ENCODE data around the gene GLOD4.
A peak's percentile ranks its signal among the peaks of the same experiment; 100 is the strongest.
"Not testable (repeated sequence)": the region's sequence is repeated elsewhere in the genome, so short reads cannot be mapped to it uniquely, and the experiment has no call there.

Gene GLOD4, protein sequence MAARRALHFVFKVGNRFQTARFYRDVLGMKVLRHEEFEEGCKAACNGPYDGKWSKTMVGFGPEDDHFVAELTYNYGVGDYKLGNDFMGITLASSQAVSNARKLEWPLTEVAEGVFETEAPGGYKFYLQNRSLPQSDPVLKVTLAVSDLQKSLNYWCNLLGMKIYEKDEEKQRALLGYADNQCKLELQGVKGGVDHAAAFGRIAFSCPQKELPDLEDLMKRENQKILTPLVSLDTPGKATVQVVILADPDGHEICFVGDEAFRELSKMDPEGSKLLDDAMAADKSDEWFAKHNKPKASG

DNA sequence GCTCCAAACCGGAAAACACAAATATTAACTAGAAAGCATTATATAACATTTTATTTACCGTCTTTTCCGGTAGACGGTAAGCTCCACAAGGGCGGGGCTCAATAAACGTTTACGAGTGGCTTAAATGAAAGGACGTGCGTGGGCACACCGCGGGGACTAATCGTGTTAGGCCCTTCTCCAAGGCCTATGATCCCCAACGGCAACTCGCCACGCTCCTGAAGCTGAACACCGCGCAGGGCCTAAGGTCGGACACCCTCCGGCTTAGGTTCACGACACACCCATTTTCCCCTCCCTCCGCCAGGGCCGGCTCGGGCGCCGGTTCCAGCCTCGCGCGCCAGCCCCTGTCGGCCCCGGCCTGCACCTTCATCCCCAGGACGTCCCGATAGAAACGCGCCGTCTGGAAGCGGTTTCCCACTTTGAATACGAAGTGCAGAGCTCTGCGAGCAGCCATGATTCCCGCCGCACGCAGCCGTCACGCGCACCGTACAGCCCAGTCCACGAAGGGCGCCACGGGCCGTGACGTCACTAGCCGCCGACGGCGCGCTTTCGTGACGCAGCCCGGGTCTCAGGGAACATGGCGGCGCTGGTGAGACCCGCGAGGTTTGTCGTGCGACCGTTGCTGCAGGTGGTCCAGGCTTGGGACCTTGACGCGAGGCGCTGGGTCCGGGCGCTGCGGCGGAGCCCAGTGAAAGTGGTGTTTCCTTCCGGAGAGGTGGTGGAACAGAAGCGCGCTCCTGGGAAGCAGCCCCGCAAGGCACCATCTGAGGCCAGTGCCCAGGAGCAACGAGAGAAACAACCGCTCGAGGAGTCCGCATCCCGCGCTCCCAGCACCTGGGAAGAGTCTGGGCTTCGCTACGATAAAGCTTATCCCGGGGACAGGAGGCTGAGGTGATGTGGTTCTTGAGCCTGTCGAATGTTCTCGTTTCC is at the start of gene GLOD4, which contains the start of gene MRM3:
TSS of gene GLOD4 (minus strand) at position 476 of the 927 bp plus-strand sequence. CDS start at position 451, 25 bp downstream.
TSS of gene MRM3 (plus strand) at position 549 of the 927 bp plus-strand sequence. CDS start at position 575, 26 bp downstream.
- peak; percentile 79 for DNase-seq (ENCODE audit: low read depth)

DNA sequence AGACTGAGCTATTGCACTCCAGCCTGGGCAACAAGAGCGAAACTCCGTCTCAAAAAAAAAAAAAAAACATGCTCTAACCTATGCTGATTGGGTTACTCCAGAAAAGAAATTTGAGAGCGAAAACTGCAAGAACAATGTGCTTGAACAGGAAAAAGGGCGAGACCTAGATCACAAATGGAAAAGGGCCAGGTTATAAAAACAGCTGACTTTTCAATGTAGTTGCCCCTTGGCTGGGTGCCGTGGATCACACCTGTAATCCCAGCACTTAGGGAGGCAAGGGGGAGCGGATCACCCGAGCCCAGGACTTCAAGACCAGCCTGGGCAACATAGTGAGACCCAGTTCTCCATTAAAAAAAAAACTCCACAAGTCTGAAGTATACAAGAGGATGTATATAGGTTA is 48.9 kb upstream of the GLOD4 start:
- DNase-seq (ENCODE audit: low read depth), result no peak

GRCh38 chr17:830381-830780 is 48.3 kb upstream of the GLOD4 start:
- DNase-seq (ENCODE audit: low read depth), result no peak

DNA sequence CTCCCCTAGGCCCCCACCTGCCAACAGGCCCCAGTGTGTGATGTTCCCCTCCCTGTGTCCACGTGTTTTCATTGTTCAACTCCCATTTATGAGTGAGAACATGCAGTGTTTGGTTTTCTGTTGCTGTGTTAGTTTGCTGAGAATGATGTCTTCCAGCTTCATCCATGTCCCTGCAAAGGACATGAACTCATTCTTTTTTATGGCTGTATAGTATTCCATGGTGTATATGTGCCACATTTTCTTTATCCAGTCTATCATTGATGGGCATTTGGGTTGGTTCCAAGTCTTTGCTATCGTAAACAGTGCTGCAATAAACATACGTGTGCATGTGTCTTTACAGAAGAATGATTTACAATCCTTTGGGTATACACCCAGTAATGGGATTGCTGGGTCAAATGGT is 47.5 kb upstream of the GLOD4 start:
- not testable (repeated sequence) for DNase-seq (ENCODE audit: low read depth)

DNA sequence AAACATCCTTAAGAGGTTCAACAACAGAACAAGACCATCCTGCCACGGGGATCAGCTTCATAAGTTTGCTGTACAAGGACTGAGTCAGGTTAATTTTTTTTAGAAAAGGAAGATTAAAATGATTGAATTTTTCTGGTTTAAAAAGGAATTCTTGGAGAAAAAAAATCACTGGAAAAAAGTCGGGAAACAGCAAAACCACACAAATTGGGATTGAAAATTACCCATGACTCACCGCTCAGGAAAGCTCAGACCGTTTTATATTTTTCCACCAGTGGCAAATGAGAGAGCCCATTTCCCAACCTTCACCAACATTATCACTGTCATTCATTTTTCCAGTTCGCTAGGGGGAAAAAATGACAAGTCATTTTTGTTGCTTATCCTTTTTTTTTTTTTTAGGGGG is 46.7 kb upstream of the GLOD4 start:
- DNase-seq (ENCODE audit: low read depth), result peak; percentile 67

DNA sequence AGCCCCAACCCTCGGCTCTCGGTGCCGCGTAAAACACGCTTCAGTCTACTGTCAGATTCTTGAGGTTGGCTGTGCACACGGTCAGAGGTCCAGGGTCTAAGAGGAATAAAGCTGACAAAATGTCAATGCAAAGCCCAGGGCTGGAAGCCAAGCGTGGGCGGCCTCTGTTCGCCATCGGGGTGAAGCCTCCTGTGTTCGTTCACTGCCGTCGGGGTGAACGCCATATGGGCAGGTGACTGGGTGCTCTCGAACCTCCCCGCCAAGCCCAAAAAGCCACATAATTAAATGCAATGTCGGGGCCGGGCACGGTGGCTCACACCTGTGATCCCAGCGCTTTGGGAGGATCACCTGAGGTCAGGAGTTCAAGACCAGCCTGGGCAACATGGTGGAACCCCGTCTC is 44.7 kb upstream of the GLOD4 start:
- no peak for DNase-seq (ENCODE audit: low read depth)

DNA sequence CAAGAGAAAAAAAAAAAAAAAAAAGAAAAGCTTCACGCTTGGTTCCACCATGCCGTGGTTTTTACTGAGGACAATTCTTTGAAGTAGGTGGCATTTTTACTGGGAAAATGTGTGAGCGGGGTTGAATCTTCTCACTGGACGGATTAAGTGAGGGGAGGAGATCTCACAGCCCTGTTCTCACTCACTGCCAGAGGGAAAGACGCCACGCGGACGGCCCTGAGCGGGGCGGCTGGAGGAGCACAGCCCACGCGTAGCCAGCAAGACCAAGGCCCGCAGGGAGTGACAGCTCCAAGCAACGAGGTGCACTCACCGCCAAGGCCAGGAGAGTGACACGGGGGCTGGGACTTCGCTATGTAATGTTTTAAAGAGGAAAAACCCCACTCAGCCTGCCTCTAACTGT is 43.1 kb upstream of the GLOD4 start:
- DNase-seq (ENCODE audit: low read depth), result no peak

- no peak for DNase-seq (ENCODE audit: low read depth)
Observed at GRCh38 chr17:824378-824777, 42.3 kb upstream of the GLOD4 start.

- DNase-seq (ENCODE audit: low read depth), result no peak
Observed at GRCh38 chr17:823501-823902, 41.4 kb upstream of the GLOD4 start.

DNA sequence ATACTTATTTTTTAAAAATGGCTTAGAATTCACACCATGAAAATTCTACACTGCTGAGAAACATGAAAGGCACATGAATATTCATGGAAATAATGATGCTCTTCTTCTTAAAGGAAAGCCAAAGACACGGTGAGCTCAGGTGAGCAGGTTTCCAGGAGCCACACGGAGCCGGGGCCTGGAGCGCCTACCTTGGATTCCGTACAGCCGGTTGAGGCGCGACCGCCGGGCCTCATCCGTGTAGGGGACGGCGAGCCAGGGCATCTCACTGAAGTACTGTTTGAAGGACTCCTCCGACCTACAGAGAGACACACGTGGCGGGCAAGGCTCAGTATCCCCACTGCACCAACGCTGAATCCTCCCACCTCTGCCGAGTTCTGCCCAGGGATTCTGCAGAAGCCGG is 37.2 kb upstream of the GLOD4 start:
- no peak for DNase-seq (ENCODE audit: low read depth)

DNA sequence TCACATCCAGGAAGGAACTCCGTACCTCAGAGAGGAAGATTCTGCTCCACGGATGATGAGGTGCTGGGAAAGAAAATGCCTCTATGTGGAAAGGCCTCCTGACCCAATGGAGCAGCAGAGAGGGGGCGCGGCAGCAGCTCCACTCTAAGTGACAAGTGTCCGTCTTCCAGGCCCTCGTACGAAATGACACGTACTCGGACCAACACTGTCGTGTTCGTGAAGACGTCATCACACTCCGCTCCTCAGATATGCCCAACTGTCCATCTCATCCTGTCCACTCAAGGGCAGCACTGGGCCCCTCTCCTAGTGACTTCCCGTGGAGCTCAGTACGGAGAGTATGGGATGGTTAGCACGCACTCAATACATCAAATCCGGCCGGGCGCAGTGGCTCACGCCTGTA is 32.3 kb upstream of the GLOD4 start:
- no peak for DNase-seq (ENCODE audit: low read depth)

DNA sequence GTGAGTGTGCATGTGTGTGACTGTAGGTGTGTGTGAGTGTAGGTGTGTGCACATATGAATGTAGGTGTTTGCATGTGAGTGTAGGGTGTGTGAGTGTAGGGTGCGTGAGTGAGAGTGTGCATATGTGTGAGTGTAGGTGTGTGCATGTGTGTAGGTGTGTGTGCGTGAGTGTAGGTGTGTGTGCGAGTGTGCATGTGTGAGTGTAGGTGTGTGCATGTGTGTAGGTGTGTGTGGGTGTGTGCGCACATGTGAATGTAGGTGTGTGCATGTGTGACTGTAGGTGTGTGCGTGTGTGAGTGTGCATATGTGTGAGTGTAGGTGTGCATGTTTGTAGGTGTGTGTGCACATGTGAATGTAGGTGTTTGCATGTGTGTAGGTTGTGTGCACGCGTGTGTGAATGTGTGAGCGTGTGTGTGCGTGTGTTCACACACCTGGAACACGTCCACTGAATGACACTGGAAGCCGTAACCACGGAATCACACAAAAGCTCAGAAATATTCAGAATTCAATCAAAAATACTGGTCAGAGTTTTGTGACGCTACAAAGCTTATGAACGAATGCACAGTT is 30.6 kb upstream of the GLOD4 start:
- no peak for DNase-seq (ENCODE audit: low read depth)

DNA sequence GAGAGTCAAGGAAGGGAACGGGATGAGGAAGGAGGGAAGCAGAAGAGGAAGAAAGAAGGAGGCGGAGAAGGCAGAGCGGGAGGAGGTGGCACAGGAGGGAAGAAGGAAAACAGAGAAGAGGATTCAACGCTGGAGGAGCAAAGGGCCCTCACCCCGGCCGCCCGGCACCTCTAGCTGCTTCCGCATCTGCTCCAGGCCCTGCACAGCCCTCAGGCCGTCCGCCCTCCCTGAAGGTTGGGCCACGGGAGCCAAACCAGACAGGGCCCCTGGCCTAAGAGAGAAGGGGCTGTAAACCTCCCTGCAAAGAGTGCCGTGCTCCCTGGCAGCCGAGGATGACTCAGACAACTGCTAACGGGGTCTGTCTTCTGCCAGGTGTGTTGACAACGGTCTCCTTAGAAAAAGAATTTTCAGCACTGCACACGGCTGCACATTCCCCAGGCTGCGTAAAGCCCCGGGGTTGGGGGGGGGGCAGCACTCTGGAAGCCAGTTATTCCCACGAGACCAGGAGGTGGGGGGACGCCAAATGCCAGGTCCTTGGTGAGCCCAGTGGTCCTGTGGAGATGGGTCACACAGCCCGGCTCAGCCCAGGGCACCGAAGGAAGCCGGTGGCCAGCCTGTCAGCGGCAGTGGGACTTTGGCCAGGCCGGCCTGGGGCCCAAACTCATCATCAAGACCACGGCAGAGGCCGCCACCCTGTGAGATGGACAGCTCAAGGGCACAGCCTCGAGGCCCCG is 29.1 kb upstream of the GLOD4 start:
- no peak for DNase-seq (ENCODE audit: low read depth)

DNA sequence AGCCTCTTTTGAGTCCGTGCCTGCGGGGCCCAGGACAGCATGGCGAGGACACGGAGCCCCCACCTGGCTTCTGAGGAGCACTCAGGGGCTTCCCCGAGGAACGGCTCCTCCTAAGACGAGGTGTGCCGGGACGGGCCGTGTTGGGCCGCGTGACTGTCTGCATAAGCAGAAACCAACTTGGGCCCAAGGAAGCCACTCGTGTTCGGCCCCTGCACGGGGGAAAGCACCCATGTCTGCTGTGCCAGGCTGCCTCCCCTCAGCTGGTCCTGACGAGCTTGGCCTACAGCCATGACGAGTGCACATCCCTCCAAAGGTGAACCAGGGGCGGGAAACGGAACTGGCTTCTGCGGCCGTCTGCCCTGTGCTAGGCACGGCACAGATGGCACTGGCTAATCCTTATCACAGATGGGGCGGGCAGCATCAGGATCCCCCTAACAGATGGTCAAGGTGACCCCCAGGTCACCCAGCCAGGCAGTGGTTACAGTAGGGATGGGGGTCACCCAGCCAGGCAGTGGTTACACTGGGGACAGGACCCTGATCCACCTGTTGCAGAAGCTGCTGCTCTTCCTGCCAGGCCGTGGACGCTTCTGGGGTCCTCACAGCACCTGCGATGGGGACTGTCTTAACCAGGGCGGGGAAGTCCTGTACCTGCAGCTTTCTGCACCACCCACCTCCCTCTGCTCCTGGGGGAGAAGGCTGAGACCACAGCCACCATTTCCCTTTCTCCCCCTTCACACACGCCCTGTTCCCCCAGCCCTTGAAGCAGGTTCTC is 25.6 kb upstream of the GLOD4 start:
- no peak for DNase-seq (ENCODE audit: low read depth)

DNA sequence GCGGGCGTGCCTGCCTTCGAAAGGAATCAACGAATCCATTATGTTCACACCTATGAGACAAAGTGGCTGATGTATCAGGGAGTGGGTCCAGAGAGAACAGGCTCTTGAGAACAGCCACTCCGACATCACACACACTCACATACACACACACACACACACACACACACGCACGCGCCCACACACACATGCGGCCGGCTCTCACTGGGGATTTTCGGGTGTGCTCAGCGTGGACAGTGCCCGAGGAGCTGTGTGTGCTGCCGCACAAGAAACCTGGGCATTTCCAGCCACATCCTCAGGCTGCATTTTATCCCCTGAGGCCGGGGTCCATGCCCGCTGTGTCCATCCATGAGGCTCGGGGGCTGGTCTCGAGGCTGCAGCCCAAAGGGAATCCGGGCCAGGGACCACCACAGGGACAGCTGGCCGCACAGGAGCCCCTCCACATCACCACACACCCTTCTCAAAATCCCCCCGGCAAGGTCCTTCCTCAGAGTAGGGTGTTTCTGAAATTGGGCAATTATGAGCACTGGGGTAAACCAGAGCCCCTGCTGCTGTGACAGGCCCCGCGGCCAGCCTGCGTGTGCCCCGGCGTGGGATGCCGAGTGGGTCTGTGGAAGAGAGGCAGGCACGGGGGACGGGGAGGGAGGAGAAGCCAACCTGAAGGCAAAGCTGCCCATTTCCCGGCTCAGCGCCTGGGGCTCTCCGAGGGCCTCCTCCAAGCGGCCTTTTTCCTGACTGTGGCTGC is 24.9 kb upstream of the GLOD4 start:
- no peak for DNase-seq (ENCODE audit: low read depth)

DNA sequence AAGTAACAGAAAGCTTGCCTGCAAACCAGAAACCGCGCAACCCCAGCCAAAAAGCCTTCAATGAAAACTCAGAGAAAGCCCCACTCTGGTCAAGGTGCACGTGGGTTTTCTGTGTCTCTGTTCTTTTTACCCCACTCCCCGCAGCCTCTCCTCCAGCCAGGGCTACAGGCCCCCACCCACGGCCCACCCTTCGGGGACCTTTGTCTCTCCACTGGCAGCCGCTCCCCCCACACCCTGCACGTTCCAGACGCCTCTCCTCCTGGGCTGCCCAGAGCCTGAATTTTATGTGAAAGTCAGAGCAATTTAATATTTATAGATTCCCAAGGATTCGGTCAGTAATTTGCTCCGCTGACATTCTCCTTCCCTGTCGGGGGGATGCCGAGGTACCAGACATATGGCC is 24.3 kb upstream of the GLOD4 start:
- DNase-seq (ENCODE audit: low read depth), result no peak

- DNase-seq (ENCODE audit: low read depth), result not testable (repeated sequence)
Observed at GRCh38 chr17:805886-806285, 23.8 kb upstream of the GLOD4 start.

- DNase-seq (ENCODE audit: low read depth), result no peak
Observed at GRCh38 chr17:804541-805435, 22.7 kb upstream of the GLOD4 start.
